Activated CD8-positive, alpha-beta memory T cell treated with anti-CD3 and anti-CD28 coated beads, Interleukin-2, amount 50 U/mL, for 24 hours (primary cell): ENCODE results near the gene RRAGB.
"Not testable (repeated sequence)": the region's sequence is repeated elsewhere in the genome, so short reads cannot be mapped to it uniquely, and the experiment has no call there.

ENCODE experiments used
- DNase-seq: peaks from one replicate; pipeline ENCODE4 v3.0.0-alpha.2; 2020; ENCODE audit errors: extremely low read depth

RRAGB gene

GRCh38 chrX:55767100-55767499, 49.6 kb downstream of the RRAGB start:
- no peak for DNase-seq

GRCh38 chrX:55774419-55774818, 56.9 kb downstream of the RRAGB start:
- DNase-seq, result not testable (repeated sequence)

- no peak for DNase-seq
Measured at GRCh38 chrX:55777596-55777995, 60.0 kb downstream of the RRAGB start.

GRCh38 chrX:55778322-55778721, 60.8 kb downstream of the RRAGB start:
- DNase-seq, result no peak

GRCh38 chrX:55783723-55784122, 66.2 kb downstream of the RRAGB start:
- DNase-seq, result no peak

GRCh38 chrX:55787063-55787462, 69.5 kb downstream of the RRAGB start:
- DNase-seq, result no peak

- no peak for DNase-seq
Measured at GRCh38 chrX:55787727-55788126, 70.2 kb downstream of the RRAGB start.

GRCh38 chrX:55794405-55794804, 76.9 kb downstream of the RRAGB start:
- DNase-seq, result no peak

- no peak for DNase-seq
Measured at GRCh38 chrX:55796496-55796895, 78.9 kb downstream of the RRAGB start.

- no peak for DNase-seq
Measured at GRCh38 chrX:55801811-55802210, 84.3 kb downstream of the RRAGB start.
